IMR-90 (cell line): ENCODE measurements around the gene NFKBIE. TPM values are rescaled to one million over a fixed set of nuclear protein-coding genes. Genes with fewer than 3 reads are reported as not detected.
A peak's percentile ranks its signal among the peaks of the same experiment; 100 is the strongest.

ENCODE experiments used
- ATAC-seq: fragments of 200-7000 bp; cut with Tn5 transposase; 2 replicates; pipeline ENCODE4 v1.9.1; 2020; ENCODE audit warnings: low read depth, mild to moderate bottlenecking, moderate library complexity
- BruUV-seq: library from RNA; stranded (reverse); fragments of 400-500 nt; replicated peaks from 2 replicates; lab custom pipeline; 2021; lab: Mats Ljungman, UMichigan
- CTCF ChIA-PET: fragments of 300-600 bp; formaldehyde crosslinking; extraction: SDS; loops from one replicate; lab custom pipeline; 2021; ENCODE audit warnings: antibody characterized with exemption; lab: Yijun Ruan, JAX
- POLR2A ChIA-PET: fragments of 300-600 bp; sonication (Branson Sonifier 250); formaldehyde crosslinking; loops from one replicate; lab custom pipeline; 2022; ENCODE audit warnings: antibody characterized with exemption; ENCODE audit not compliant: unreplicated experiment; lab: Charles Lee
- DNase-seq: peaks from one replicate; pipeline ENCODE4 v3.0.0; 2013
- H2AFZ ChIP-seq: replicated peaks from 2 replicates; pipeline ENCODE3; 2013; ENCODE audit warnings: low read length, mild to moderate bottlenecking; ENCODE audit not compliant: poor library complexity
- H2AK5ac ChIP-seq: 2 replicates; pipeline ENCODE4 v1.6.1; 2013; ENCODE audit warnings: low read depth, low read length, inconsistent platforms
- H2AK9ac ChIP-seq: replicated peaks from 2 replicates; pipeline ENCODE3; 2013; ENCODE audit warnings: mild to moderate bottlenecking, low read depth, low read length, moderate library complexity; ENCODE audit not compliant: poor library complexity
- H2BK120ac ChIP-seq: 2 replicates; pipeline ENCODE4 v1.6.1; 2013; ENCODE audit warnings: low read depth, low read length, inconsistent platforms
- H2BK15ac ChIP-seq: 3 replicates; pipeline ENCODE4 v1.6.1; 2013; ENCODE audit warnings: low read depth, low read length, inconsistent platforms
- H2BK20ac ChIP-seq: 2 replicates; pipeline ENCODE4 v1.6.1; 2013; ENCODE audit warnings: low read depth, mild to moderate bottlenecking, inconsistent platforms, low read length, moderate library complexity
- H2BK5ac ChIP-seq: 2 replicates; pipeline ENCODE4 v1.6.1; 2013; ENCODE audit warnings: mild to moderate bottlenecking, low read depth, low read length, inconsistent platforms; ENCODE audit not compliant: poor library complexity, severe bottlenecking
- H3K14ac ChIP-seq: replicated peaks from 2 replicates; pipeline ENCODE4 v1.6.1; 2013; ENCODE audit warnings: low read depth, low read length, inconsistent platforms
- H3K18ac ChIP-seq: 2 replicates; pipeline ENCODE4 v1.6.1; 2013; ENCODE audit warnings: low read depth, low read length, control low read depth
- H3K23ac ChIP-seq: 2 replicates; pipeline ENCODE4 v1.6.1; 2013; ENCODE audit warnings: low read depth, low read length, inconsistent platforms
- H3K27ac ChIP-seq: 2 replicates; pipeline ENCODE4 v1.5.1; 2013; ENCODE audit warnings: mild to moderate bottlenecking, control low read depth, low read length; ENCODE audit not compliant: insufficient read depth
- H3K27me3 ChIP-seq: 2 replicates; pipeline ENCODE4 v1.6.1; 2013; ENCODE audit warnings: low read length; ENCODE audit not compliant: control insufficient read depth, insufficient read depth
- H3K36me3 ChIP-seq: 2 replicates; pipeline ENCODE4 v1.6.1; 2013; ENCODE audit warnings: low read length, mixed read lengths; ENCODE audit not compliant: control insufficient read depth, insufficient read depth
- H3K4ac ChIP-seq: 2 replicates; pipeline ENCODE4 v1.6.1; 2013; ENCODE audit warnings: low read depth, low read length, inconsistent platforms
- H3K4me1 ChIP-seq: 2 replicates; pipeline ENCODE4 v1.6.1; 2013; ENCODE audit warnings: low read length, mixed read lengths; ENCODE audit not compliant: control insufficient read depth, insufficient read depth
- H3K4me2 ChIP-seq: 2 replicates; pipeline ENCODE4 v1.6.1; 2013; ENCODE audit warnings: low read depth, mild to moderate bottlenecking, control low read depth, low read length, moderate library complexity
- H3K4me3 ChIP-seq: 2 replicates; pipeline ENCODE4 v1.5.1; 2013; ENCODE audit warnings: low read depth, mild to moderate bottlenecking, control low read depth, low read length, moderate library complexity; ENCODE audit not compliant: insufficient read depth
- H3K56ac ChIP-seq: 2 replicates; pipeline ENCODE4 v1.6.1; 2013; ENCODE audit warnings: low read length, inconsistent platforms; ENCODE audit not compliant: insufficient read depth; ENCODE audit errors: extremely low read depth
- H3K79me1 ChIP-seq, 2 experiments: 2 replicates each; pipeline ENCODE4 v1.6.1; 2013; ENCODE audit warnings: low read length in 2 of 2, inconsistent platforms in 1 of 2, low read depth in 1 of 2
- H3K9ac ChIP-seq: 2 replicates; pipeline ENCODE4 v1.6.1; 2013; ENCODE audit warnings: low read depth, low read length, control low read depth
- H3K9me1 ChIP-seq: 2 replicates; pipeline ENCODE4 v1.6.1; 2013; ENCODE audit warnings: low read length, inconsistent platforms; ENCODE audit not compliant: insufficient read depth
- H3K9me3 ChIP-seq: 2 replicates; pipeline ENCODE4 v1.6.1; 2013; ENCODE audit warnings: low read length; ENCODE audit not compliant: control insufficient read depth, insufficient read depth
- H4K20me1 ChIP-seq: 2 replicates; pipeline ENCODE4 v1.6.1; 2013; ENCODE audit warnings: low read length, inconsistent platforms; ENCODE audit not compliant: insufficient read depth
- H4K5ac ChIP-seq: 2 replicates; pipeline ENCODE4 v1.6.1; 2013; ENCODE audit warnings: mild to moderate bottlenecking, low read depth, low read length, control low read depth
- H4K8ac ChIP-seq, 2 experiments: 2 replicates each; pipeline ENCODE4 v1.6.1; 2013; ENCODE audit warnings: low read depth in 2 of 2, low read length in 2 of 2, control low read depth in 1 of 2, inconsistent platforms in 1 of 2
- H4K91ac ChIP-seq: 2 replicates; pipeline ENCODE4 v1.6.1; 2013; ENCODE audit warnings: low read depth, low read length, inconsistent platforms; ENCODE audit not compliant: insufficient read depth
- FOS ChIP-seq: fragments of 150-350 bp; IDR thresholded peaks from 2 replicates; pipeline ENCODE4 v1.6.1; 2016; ENCODE audit warnings: low read depth, low read length
- MAZ ChIP-seq: IDR thresholded peaks from 2 replicates; pipeline ENCODE4 v1.6.1; 2012; ENCODE audit warnings: low read depth, mild to moderate bottlenecking, low read length, improper control_type of control experiment, moderate library complexity, borderline replicate concordance
- MXI1 ChIP-seq: IDR thresholded peaks from 2 replicates; pipeline ENCODE4 v1.6.1; 2012; ENCODE audit warnings: low read depth, mild to moderate bottlenecking, low read length, moderate library complexity, borderline replicate concordance
- NFE2L2 ChIP-seq: fragments of 150-350 bp; IDR thresholded peaks from 2 replicates; pipeline ENCODE4 v1.6.1; 2016; ENCODE audit warnings: low read depth, mild to moderate bottlenecking, low read length
- RAD21 ChIP-seq: IDR thresholded peaks from 2 replicates; pipeline ENCODE4 v1.6.1; 2012; ENCODE audit warnings: low read length, improper control_type of control experiment
- RCOR1 ChIP-seq: IDR thresholded peaks from 2 replicates; pipeline ENCODE4 v1.6.1; 2012; ENCODE audit warnings: mild to moderate bottlenecking, low read length, improper control_type of control experiment; ENCODE audit not compliant: insufficient replicate concordance
- WGBS, 2 experiments: methylation state at CpG; one replicate each; pipeline versions ENCODE4 v1.1.5 to v1.1.7; 2013; ENCODE audit warnings: missing lambda C conversion rate in 2 of 2; ENCODE audit not compliant: insufficient read length in 1 of 2; ENCODE audit errors: extremely low coverage in 2 of 2; 5-methylcytosine and 5-hydroxymethylcytosine counted together
- dilution Hi-C: fragments of 300-500 bp; cut with HindIII; formaldehyde crosslinking; loops from one replicate; pipeline ENCODE4 v1.14.3; 2018; ENCODE audit warnings: low sequenced_read_pairs; ENCODE audit not compliant: unreplicated experiment
- in situ Hi-C: fragments of 300-500 bp; cut with MboI; formaldehyde crosslinking; loops from 3 replicates; pipeline ENCODE4 v1.14.3; 2019; ENCODE audit warnings: low sequenced_read_pairs, inconsistent platforms, mixed read lengths
- intact Hi-C: fragments of 100-400 bp; cut with micrococcal nuclease; formaldehyde crosslinking; loops from 2 replicates; pipeline ENCODE4 v1.10.0; 2022
- polyA plus RNA-seq, 3 experiments: library from polyadenylated mRNA; depleted of rRNA; stranded (reverse); fragments of >200 nt; gene quantifications; 2 replicates each; pipeline ENCODE4 v1.2.3, GENCODE V29; 2012; ENCODE audit warnings: low replicate concordance in 1 of 3
- total RNA-seq: library from RNA; depleted of rRNA; stranded (reverse); fragments of >200 nt; gene quantifications from 2 replicates; pipeline ENCODE4 v1.2.3, GENCODE V29; 2012

The NFKBIE gene
- total and polyA plus RNA-seq, 2 of the 4 experiments (the other 2 are of a cell fraction): 7.9 to 13.0 TPM

DNA sequence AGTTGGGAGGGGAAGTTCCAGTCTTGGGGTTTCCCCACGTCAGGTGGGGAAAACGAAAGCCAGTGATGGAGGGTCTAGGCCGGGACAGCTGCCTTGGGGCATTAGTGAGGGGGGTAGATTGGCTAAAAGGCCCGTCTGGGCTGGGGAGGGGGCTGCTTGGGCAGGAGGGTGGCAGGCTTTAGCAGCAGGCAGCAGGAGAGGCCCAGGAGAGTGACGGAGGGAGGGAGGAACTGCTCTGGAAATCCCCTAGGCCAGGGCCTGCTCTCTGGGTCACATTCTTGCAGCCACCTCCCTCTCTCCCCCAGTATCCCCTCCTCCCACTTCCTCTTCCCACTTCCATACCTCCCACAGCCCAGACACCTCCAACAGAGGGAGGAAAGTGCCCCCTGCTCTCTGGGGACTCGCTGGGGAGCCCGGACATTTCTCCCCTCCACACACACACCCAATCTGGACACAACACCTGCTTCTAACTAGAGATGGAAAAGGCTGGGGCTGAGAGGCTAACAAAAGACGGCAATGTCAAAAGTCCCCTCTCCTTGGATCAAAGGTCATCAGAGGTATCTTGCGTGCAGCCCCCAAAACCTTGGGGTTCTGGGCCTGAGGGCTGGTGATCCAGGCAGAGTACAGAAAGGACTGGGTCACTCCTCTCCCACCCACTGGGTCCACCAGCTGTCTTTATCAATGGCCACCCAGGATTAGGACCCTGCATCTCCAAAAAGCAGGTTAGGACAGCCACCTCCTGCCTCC is 1.8 kb downstream of the NFKBIE start:
- peak overlapping the region; percentile 99 for H3K4me2 ChIP-seq
- peak overlapping the region; percentile 90; the same call in 1 of the 2 replicates for H3K4me3 ChIP-seq
- dilution Hi-C loops: no loop called here
- no TSS peak for BruUV-seq
- no peak overlapping the region for H3K56ac ChIP-seq
- H3K14ac ChIP-seq: peak overlapping the region; percentile 96
- DNase-seq (peak; percentile 55), ATAC-seq (no peak)
- H3K36me3 ChIP-seq: peaks cover 12% of the 10 kb centered on the region
- peaks cover 9% of the 10 kb centered on the region for H4K20me1 ChIP-seq
- ChIA-PET CTCF (interaction anchor here (1.6 kb wide), 1 partner anchor 49 kb away, joined by 4 read pairs; the partner anchor contains the start of gene AARS2), POLR2A (no interaction called here)
- H4K5ac ChIP-seq: peak overlapping the region; percentile 50
- H2AK9ac ChIP-seq: peak overlapping the region; percentile 98
- peak overlapping the region; percentile 78 for H2AK5ac ChIP-seq
- H4K8ac ChIP-seq: peak overlapping the region; percentile 39 to 66; a peak in 3 of 4 replicates
- peak overlapping the region; percentile 74 for H3K4ac ChIP-seq
- peaks cover 14% of the 10 kb centered on the region for H3K9me1 ChIP-seq
- no peak overlapping the region for H2BK20ac ChIP-seq
- in situ Hi-C loops: no loop called here
- H3K27ac ChIP-seq: peak overlapping the region; percentile 10; the same call in 1 of the 2 replicates
- peaks cover 22% of the 10 kb centered on the region for H3K4me1 ChIP-seq
- H3K79me1 ChIP-seq: peaks cover 24 to 37% of the 10 kb centered on the region in 2 experiments
- peak overlapping the region; percentile 12; the same call in 1 of the 2 replicates for H3K18ac ChIP-seq
- intact Hi-C loops: no loop called here
- WGBS, 2 experiments: no CpG with 5 or more reads among the region's 9 CpGs
- H2AFZ ChIP-seq: peak overlapping the region; percentile 76
- H2BK5ac ChIP-seq: peak overlapping the region; percentile 62
- peak overlapping the region; percentile 88 for H3K23ac ChIP-seq
- H4K91ac ChIP-seq: peak overlapping the region; percentile 23; the same call in 1 of the 2 replicates
- no peaks in the 10 kb centered on the region for H3K9me3 ChIP-seq
- H2BK15ac ChIP-seq: no peak overlapping the region; the same call in 2 of the 3 replicates
- H2BK120ac ChIP-seq: peak overlapping the region; percentile 42
- peak overlapping the region; percentile 82 for H3K9ac ChIP-seq
- TF ChIP-seq RCOR1 (no peak), FOS (no peak), MXI1 (no peak), MAZ (peak; percentile 59; the same call in 1 of the 2 replicates), RAD21 (no peak), NFE2L2 (no peak)
- H3K27me3 ChIP-seq: peaks cover 4% of the 10 kb centered on the region; the same call in 1 of the 2 replicates
